T-cell (primary cell): ENCODE measurements around the gene RBM44. TPM values are rescaled to one million over a fixed set of nuclear protein-coding genes. Genes with fewer than 3 reads are reported as not detected.
A peak's percentile ranks its signal among the peaks of the same experiment; 100 is the strongest.
"Not testable (repeated sequence)": the region's sequence is repeated elsewhere in the genome, so short reads cannot be mapped to it uniquely, and the experiment has no call there.

Source experiments
- ATAC-seq, 4 experiments: fragments of 200-7000 bp in 3 of 4; fragments of 150-1000 bp in 1 of 4; cut with Tn5 transposase; replicated peaks in 1 of 4; 1 replicate in 3 of 4; 2 replicates in 1 of 4; pipeline ENCODE4 v1.10.0; 2021; ENCODE audit warnings: moderate library complexity in 3 of 4, mild to moderate bottlenecking in 2 of 4, moderate number of reproducible peaks in 1 of 4
- CTCF ChIA-PET, 2 donors: fragments of 300-600 bp; sonication (Branson Sonifier 250); formaldehyde crosslinking; loops; one replicate each; lab custom pipeline; 2022; ENCODE audit warnings: antibody characterized with exemption in 2 of 2; lab: Charles Lee
- POLR2A ChIA-PET, 2 donors: fragments of 300-600 bp; sonication (Branson Sonifier 250); formaldehyde crosslinking; loops; one replicate each; lab custom pipeline; 2022; ENCODE audit warnings: antibody characterized with exemption in 2 of 2; lab: Charles Lee
- DNase-seq, 35 experiments: peaks; one replicate each; pipeline versions ENCODE4 v3.0.0 to v3.0.0-alpha.2; 2013 to 2023
- H3K27ac ChIP-seq: one replicate; pipeline ENCODE4 v1.5.1; 2013; ENCODE audit warnings: low read length
- H3K27me3 ChIP-seq, 2 experiments: replicated peaks in 1 of 2; 1 replicate in 1 of 2; 2 replicates in 1 of 2; pipeline versions ENCODE4 v1.6.1 to v1.7.0; 2013; ENCODE audit warnings: low read length in 1 of 2, mixed read lengths in 1 of 2; ENCODE audit not compliant: control insufficient read depth in 2 of 2, insufficient read depth in 2 of 2; ENCODE audit errors: extremely low read depth in 1 of 2
- H3K36me3 ChIP-seq, 2 donors: 1 replicate in 1 of 2; 2 replicates in 1 of 2; pipeline versions ENCODE4 v1.6.1 to v1.7.0; 2013; ENCODE audit warnings: low read length in 1 of 2; ENCODE audit not compliant: control insufficient read depth in 2 of 2, insufficient read depth in 1 of 2; ENCODE audit errors: extremely low read depth in 1 of 2
- H3K4me1 ChIP-seq, 2 experiments: 1 replicate in 1 of 2; 2 replicates in 1 of 2; pipeline versions ENCODE4 v1.6.1 to v1.7.0; 2013; ENCODE audit warnings: low read length in 2 of 2, mixed read lengths in 1 of 2; ENCODE audit not compliant: insufficient read depth in 2 of 2, control insufficient read depth in 1 of 2; ENCODE audit errors: extremely low read depth in 1 of 2
- H3K4me3 ChIP-seq, 2 donors: 1 replicate in 1 of 2; 2 replicates in 1 of 2; pipeline versions ENCODE4 v1.5.1 to v1.7.0; 2013; ENCODE audit warnings: mild to moderate bottlenecking in 2 of 2, low read length in 1 of 2, moderate library complexity in 1 of 2; ENCODE audit not compliant: control insufficient read depth in 1 of 2; ENCODE audit errors: extremely low read depth in 1 of 2
- H3K9me3 ChIP-seq: 2 replicates; pipeline ENCODE4 v1.7.0; 2013
- H3K27ac Mint-ChIP-seq, 2 donors: one replicate each; pipeline ENCODE4 v1.8.0; 2020 to 2021; ENCODE audit warnings: mild to moderate bottlenecking in 2 of 2, mixed read lengths in 2 of 2
- H3K27me3 Mint-ChIP-seq, 2 donors: one replicate each; pipeline ENCODE4 v1.8.0; 2021 to 2022; ENCODE audit warnings: mixed read lengths in 2 of 2
- H3K36me3 Mint-ChIP-seq: one replicate; pipeline ENCODE4 v1.8.0; 2021; ENCODE audit warnings: mixed read lengths
- H3K4me1 Mint-ChIP-seq, 3 donors: one replicate each; pipeline ENCODE4 v1.8.0; 2020 to 2022; ENCODE audit warnings: mixed read lengths in 3 of 3, mild to moderate bottlenecking in 1 of 3
- H3K4me3 Mint-ChIP-seq, 3 donors: one replicate each; pipeline ENCODE4 v1.8.0; 2020 to 2022; ENCODE audit warnings: mild to moderate bottlenecking in 3 of 3, mixed read lengths in 3 of 3, moderate library complexity in 3 of 3
- H3K9me3 Mint-ChIP-seq, 3 donors: one replicate each; pipeline ENCODE4 v1.8.0; 2020 to 2022; ENCODE audit warnings: mixed read lengths in 3 of 3
- WGBS: methylation state at CpG from one replicate; pipeline ENCODE4 v1.1.5; 2013; ENCODE audit warnings: missing lambda C conversion rate; ENCODE audit not compliant: insufficient coverage; 5-methylcytosine and 5-hydroxymethylcytosine counted together
- total RNA-seq, 35 experiments: library from RNA in 6 of 35; stranded (reverse) in 6 of 35; fragments of 120-200 nt in 1 of 35; gene quantifications; one replicate each; pipeline versions ENCODE4 v1.2.1 to v1.2.4 and lab custom pipeline; 2013 to 2026

Gene RBM44
- total RNA-seq, 5 donors from 2014 or later (not counting 1 experiment from before 2014, with no cell fraction given), result 0.53 to 2.8 (median 0.98) TPM

DNA sequence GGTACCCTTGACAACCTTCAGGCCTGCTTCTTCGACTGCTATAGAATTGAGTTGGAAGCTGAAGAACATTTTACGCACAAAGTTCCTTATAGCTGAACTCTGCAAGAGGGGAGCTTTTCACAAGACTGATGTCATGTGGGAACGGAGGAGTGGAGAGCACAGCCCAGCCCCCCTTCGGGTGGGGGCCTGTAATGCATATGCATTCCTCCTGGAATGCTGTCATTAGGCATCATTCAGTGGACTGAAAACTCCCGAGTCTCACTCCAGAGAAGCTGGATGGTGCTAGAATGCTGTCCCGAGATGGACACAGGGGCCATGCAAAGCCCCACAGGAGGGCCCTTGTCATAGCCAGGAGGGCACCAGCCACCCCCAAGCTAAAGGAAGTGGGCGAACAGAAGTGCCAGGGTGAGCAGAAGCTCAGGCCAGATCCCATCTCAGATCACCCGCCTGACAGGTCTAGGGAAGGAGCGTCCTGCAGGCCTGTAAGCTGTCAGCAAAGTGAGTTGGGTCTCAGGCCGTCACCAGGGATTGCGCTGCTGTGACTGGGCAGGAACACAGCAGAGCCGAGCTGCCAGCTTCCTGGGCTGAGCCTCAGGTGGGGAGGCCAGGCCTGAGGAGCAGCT, 43.8 kb upstream of the RBM44 start:
- Histone ChIP-seq H3K4me3 (no peak overlapping the region), H3K9me3 (no peaks in the 10 kb centered on the region), H3K36me3 (peaks cover 16 to 93% of the 10 kb centered on the region in 2 donors), H3K4me1 (peaks cover 0 to 7% of the 10 kb centered on the region in 2 experiments), H3K27ac (no peak overlapping the region), H3K27me3 (no peaks in the 10 kb centered on the region)
- ATAC-seq, result no peak
- Mint-ChIP-seq H3K4me1 (peaks cover 0 to 16% (median 13%) of the 10 kb centered on the region in 3 donors), H3K27ac (no peak overlapping the region), H3K4me3 (no peak overlapping the region), H3K9me3 (no peaks in the 10 kb centered on the region), H3K27me3 (no peaks in the 10 kb centered on the region), H3K36me3 (peaks cover 60% of the 10 kb centered on the region)
- DNase-seq, result no peak
- CTCF ChIA-PET, result interaction anchor here (1.4 to 1.5 kb wide), 2 partner anchors 9 kb away, joined by 7 to 10 read pairs; no protein-coding TSS in a partner anchor
- POLR2A ChIA-PET, result no interaction called here
- WGBS, result 98% methylated on average over 10 of the region's 12 CpGs

DNA sequence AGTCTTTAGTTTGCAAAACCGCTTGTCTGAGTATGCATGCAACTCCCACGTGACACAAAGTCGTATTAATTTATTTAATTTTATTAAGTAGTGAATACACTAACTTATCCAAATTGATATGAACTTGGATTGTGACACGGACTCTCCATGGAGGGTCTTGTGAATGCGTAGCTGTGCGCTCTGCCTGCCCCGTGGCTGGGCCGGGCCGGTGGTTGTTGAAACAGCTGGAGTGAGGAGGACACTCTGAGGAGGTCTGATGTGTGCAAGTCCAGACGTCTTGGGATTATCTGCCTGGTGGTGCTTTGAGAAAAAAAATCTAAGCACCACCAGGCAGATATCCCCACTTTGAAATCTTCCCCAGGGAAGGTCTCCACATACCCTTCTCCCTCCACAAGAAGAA, 41.0 kb upstream of the RBM44 start:
- CTCF ChIA-PET, result no interaction called here
- Mint-ChIP-seq H3K4me3 (no peak overlapping the region), H3K27me3 (no peaks in the 10 kb centered on the region), H3K27ac (no peak overlapping the region), H3K4me1 (peaks cover 0 to 5% (median 5%) of the 10 kb centered on the region in 3 donors), H3K36me3 (peaks cover 61% of the 10 kb centered on the region), H3K9me3 (no peaks in the 10 kb centered on the region)
- no peak overlapping the region for H3K4me3 ChIP-seq
- H3K4me1 ChIP-seq, result peaks cover 0 to 2% of the 10 kb centered on the region in 2 experiments
- H3K27me3 ChIP-seq, result no peaks in the 10 kb centered on the region
- POLR2A ChIA-PET, result no interaction called here
- ATAC-seq, result no peak
- H3K9me3 ChIP-seq, result no peaks in the 10 kb centered on the region
- no peak overlapping the region for H3K27ac ChIP-seq
- DNase-seq, result no peak
- H3K36me3 ChIP-seq, result peaks cover 11 to 96% of the 10 kb centered on the region in 2 donors
- WGBS, result no CpG with 5 or more reads among the region's 10 CpGs

DNA sequence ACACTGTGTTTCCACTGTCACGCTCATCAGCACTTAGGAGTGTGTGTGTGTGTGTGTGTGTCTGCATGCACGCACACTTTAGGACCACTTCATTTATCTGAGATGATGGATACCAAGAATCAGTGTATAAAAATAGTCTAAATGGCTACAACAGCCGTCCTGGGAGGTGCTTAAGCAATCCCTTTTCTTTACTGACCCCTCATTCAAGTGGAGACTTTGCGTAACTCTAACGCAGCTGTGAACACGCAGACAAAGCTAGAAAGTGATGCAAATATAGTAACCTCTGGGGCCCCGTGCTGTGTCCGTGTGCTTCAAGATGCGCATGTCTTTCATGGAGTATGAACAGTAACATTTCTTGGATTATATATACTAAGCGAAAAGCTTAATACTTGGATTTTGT, 40.4 kb upstream of the RBM44 start:
- DNase-seq (no peak), ATAC-seq (no peak)
- H3K4me3 ChIP-seq, result no peak overlapping the region
- Mint-ChIP-seq H3K9me3 (no peaks in the 10 kb centered on the region), H3K27ac (no peak overlapping the region), H3K36me3 (peaks cover 61% of the 10 kb centered on the region), H3K4me3 (no peak overlapping the region), H3K27me3 (no peaks in the 10 kb centered on the region), H3K4me1 (peaks cover 0 to 4% (median 0%) of the 10 kb centered on the region in 3 donors)
- 96% methylated on average over 4 of the region's 10 CpGs for WGBS
- ChIA-PET CTCF (no interaction called here), POLR2A (no interaction called here)
- H3K9me3 ChIP-seq, result no peaks in the 10 kb centered on the region
- H3K4me1 ChIP-seq, result no peaks in the 10 kb centered on the region
- H3K27me3 ChIP-seq, result no peaks in the 10 kb centered on the region
- peaks cover 10 to 96% of the 10 kb centered on the region in 2 donors for H3K36me3 ChIP-seq
- no peak overlapping the region for H3K27ac ChIP-seq

DNA sequence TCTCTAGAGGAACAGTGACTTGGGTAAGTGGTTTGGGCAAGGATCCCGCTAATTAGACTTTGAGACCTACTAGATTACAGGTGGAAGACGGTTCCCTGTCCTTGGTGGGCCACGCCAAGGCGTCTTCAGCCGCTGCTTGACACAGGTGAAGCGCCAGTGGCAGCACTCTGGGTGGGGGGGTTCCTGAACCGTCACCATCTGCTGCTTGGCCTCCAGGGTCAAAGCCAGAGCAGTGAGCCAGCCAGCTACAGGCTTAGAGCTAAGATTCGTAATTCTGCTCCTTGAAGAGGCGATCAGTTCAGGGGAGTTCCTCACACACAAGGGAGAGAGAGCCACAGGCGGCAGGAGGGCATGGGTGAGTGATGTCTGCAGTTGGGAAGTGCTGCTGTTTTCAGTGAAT, 39.4 kb upstream of the RBM44 start:
- H3K4me1 ChIP-seq, result no peaks in the 10 kb centered on the region
- DNase-seq (no peak), ATAC-seq (no peak)
- H3K4me3 ChIP-seq, result no peak overlapping the region
- WGBS, result 100% methylated on average over 2 of the region's 10 CpGs
- no peak overlapping the region for H3K27ac ChIP-seq
- H3K27me3 ChIP-seq, result no peaks in the 10 kb centered on the region
- H3K4me1 Mint-ChIP-seq, result peaks cover 0 to 6% (median 0%) of the 10 kb centered on the region in 3 donors
- CTCF ChIA-PET, result no interaction called here
- no peak overlapping the region for H3K27ac Mint-ChIP-seq
- H3K27me3 Mint-ChIP-seq, result no peaks in the 10 kb centered on the region
- H3K9me3 Mint-ChIP-seq, result no peaks in the 10 kb centered on the region
- peaks cover 62% of the 10 kb centered on the region for H3K36me3 Mint-ChIP-seq
- POLR2A ChIA-PET, result no interaction called here
- H3K9me3 ChIP-seq, result no peaks in the 10 kb centered on the region
- H3K4me3 Mint-ChIP-seq, result no peak overlapping the region
- H3K36me3 ChIP-seq, result peaks cover 7 to 93% of the 10 kb centered on the region in 2 donors

DNA sequence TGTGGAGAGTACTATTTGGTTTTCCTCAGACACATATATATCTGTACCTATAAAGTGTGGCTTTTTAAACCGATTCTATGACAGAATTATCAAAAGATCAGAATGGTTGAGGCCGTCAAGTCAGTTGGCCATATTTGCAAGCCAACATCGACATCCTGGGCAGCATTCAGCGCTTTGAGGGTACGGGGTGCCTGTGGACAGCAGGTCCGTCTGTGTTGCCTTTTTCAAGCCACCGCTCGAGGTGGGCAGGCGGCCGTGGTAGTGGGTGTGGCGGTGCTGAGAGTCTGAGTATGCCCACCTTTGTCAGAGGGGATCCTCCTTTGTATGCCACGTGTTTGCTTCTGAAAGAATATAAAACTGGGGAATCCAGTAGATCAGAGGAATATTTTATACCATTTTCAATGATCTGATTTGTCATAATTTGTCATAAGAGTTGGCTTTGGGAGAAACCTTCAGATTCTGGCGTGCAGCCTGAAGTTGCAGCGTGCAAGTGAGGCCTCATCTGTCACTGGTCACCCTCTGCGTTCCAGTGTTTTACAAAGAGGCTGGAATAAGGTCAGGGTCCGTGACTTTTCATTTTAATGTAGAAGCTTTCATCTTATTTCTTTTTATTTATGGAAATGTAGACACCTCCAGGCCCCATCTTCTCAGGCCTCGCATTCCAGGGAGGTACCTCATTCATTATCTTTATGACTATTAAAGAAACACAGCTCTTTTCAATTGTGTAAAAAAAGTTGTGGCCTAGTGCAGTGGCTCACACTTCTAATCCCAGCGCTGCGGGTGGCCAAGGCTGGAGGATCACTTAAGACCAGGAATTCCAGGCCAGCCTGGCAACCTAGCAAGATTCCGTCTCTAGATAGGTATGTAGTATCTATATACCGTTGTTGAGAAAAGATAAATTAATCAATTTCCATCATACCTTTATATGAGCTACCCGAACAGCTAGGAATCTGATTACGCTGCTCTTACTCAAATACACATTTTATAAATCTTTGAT, 37.8 kb upstream of the RBM44 start:
- no peaks in the 10 kb centered on the region for H3K9me3 Mint-ChIP-seq
- ATAC-seq, result no peak
- no peak overlapping the region for H3K4me3 Mint-ChIP-seq
- Histone ChIP-seq H3K4me3 (no peak overlapping the region), H3K9me3 (no peaks in the 10 kb centered on the region), H3K27me3 (no peaks in the 10 kb centered on the region), H3K4me1 (no peaks in the 10 kb centered on the region), H3K36me3 (peaks cover 0 to 80% of the 10 kb centered on the region in 2 donors), H3K27ac (no peak overlapping the region)
- peaks cover 60% of the 10 kb centered on the region for H3K36me3 Mint-ChIP-seq
- H3K4me1 Mint-ChIP-seq, result peaks cover 0 to 6% (median 0%) of the 10 kb centered on the region in 3 donors
- H3K27ac Mint-ChIP-seq, result no peak overlapping the region
- no peaks in the 10 kb centered on the region for H3K27me3 Mint-ChIP-seq
- CTCF ChIA-PET, result no interaction called here
- WGBS, result 93% methylated on average over 4 of the region's 23 CpGs
- POLR2A ChIA-PET, result no interaction called here
- DNase-seq, result no peak

DNA sequence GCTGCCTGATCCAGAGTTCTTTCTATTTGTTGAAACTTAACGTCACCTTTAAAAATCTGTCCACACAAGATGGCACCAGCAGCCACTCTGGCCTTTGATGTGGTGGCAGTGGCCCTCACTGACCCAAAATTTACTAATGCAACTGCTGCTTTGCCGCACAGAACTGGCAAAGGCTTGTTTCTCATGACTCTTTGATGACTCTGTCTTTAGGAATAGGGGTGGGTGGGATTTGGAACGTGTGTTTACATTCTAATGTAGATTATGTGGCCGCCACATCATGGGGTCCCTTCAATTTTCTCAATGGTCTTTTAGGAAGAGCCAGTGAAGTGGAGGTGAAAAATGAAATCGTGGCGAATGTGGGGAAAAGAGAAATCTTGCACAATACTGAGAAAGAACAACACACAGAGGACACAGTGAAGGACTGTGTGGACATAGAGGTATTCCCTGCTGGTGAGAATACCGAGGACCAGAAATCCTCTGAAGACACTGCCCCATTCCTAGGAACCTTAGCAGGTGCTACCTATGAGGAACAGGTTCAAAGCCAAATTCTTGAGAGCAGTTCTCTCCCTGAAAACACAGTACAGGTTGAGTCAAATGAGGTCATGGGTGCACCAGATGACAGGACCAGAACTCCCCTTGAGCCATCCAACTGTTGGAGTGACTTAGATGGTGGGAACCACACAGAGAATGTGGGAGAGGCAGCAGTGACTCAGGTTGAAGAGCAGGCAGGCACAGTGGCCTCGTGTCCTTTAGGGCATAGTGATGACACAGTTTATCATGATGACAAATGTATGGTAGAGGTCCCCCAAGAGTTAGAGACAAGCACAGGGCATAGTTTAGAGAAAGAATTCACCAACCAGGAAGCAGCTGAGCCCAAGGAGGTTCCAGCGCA, 36.0 kb upstream of the RBM44 start:
- Mint-ChIP-seq H3K36me3 (peaks cover 57% of the 10 kb centered on the region), H3K27ac (peak overlapping the region in 1 of 2 donors; percentile 29)
- H3K9me3 ChIP-seq, DNase-seq, H3K4me1 ChIP-seq, H3K4me1 Mint-ChIP-seq, H3K4me3 ChIP-seq, H3K9me3 Mint-ChIP-seq, POLR2A ChIA-PET, H3K27me3 Mint-ChIP-seq, H3K27ac ChIP-seq, H3K27me3 ChIP-seq, H3K4me3 Mint-ChIP-seq, ATAC-seq, CTCF ChIA-PET: not testable (repeated sequence)
- 100% methylated on average over 1 of the region's 9 CpGs for WGBS
- peaks cover 0 to 75% of the 10 kb centered on the region in 2 donors for H3K36me3 ChIP-seq
